H9 (cell line): ENCODE data around the gene WWC1. TPM values are rescaled to one million over a fixed set of nuclear protein-coding genes. Genes with fewer than 3 reads are reported as not detected.

Source experiments
- DNase-seq: peaks from one replicate; pipeline ENCODE4 v3.0.0-alpha.2; 2017
- H2AFZ ChIP-seq: one replicate; pipeline ENCODE4 v1.6.1; 2013; ENCODE audit warnings: mild to moderate bottlenecking, low read length, control low read depth, moderate library complexity
- H2AK5ac ChIP-seq: 2 replicates; pipeline ENCODE4 v1.6.1; 2013; ENCODE audit warnings: low read length, control low read depth, mixed read lengths; ENCODE audit not compliant: insufficient read length
- H2BK120ac ChIP-seq: one replicate; pipeline ENCODE4 v1.6.1; 2013; ENCODE audit warnings: low read depth, mild to moderate bottlenecking, low read length, control low read depth, inconsistent platforms; ENCODE audit not compliant: poor library complexity, severe bottlenecking
- H2BK12ac ChIP-seq: 2 replicates; pipeline ENCODE4 v1.6.1; 2013; ENCODE audit warnings: low read length, control low read depth, mixed read lengths, low read depth; ENCODE audit not compliant: insufficient read length
- H2BK15ac ChIP-seq: 2 replicates; pipeline ENCODE4 v1.6.1; 2013; ENCODE audit warnings: low read depth, low read length, control low read depth
- H2BK20ac ChIP-seq: one replicate; pipeline ENCODE4 v1.6.1; 2013; ENCODE audit warnings: low read depth, mild to moderate bottlenecking, low read length, control low read depth, inconsistent platforms; ENCODE audit not compliant: poor library complexity, severe bottlenecking
- H2BK5ac ChIP-seq: 2 replicates; pipeline ENCODE4 v1.6.1; 2013; ENCODE audit warnings: low read length, control low read depth, mixed read lengths; ENCODE audit not compliant: insufficient read length
- H3K14ac ChIP-seq: 2 replicates; pipeline ENCODE4 v1.6.1; 2013; ENCODE audit warnings: low read length, control low read depth; ENCODE audit not compliant: insufficient read depth
- H3K18ac ChIP-seq: 2 replicates; pipeline ENCODE4 v1.6.1; 2013; ENCODE audit warnings: low read depth, mild to moderate bottlenecking, mixed read lengths, low read length, control low read depth; ENCODE audit not compliant: insufficient read length
- H3K23ac ChIP-seq: 2 replicates; pipeline ENCODE4 v1.6.1; 2013; ENCODE audit warnings: low read length, control low read depth, mixed read lengths, low read depth; ENCODE audit not compliant: insufficient read length
- H3K23me2 ChIP-seq: 2 replicates; pipeline ENCODE4 v1.6.1; 2013; ENCODE audit warnings: low read depth, mild to moderate bottlenecking, mixed read lengths, low read length, control low read depth; ENCODE audit not compliant: insufficient read length, poor library complexity, severe bottlenecking
- H3K27ac ChIP-seq: 2 replicates; pipeline ENCODE4 v1.5.1; 2013; ENCODE audit warnings: low read length, control low read depth, mixed read lengths, low read depth; ENCODE audit not compliant: insufficient read length
- H3K27me3 ChIP-seq: 2 replicates; pipeline ENCODE4 v1.6.1; 2013; ENCODE audit warnings: low read length, control low read depth, inconsistent platforms; ENCODE audit not compliant: insufficient read depth
- H3K4ac ChIP-seq: 2 replicates; pipeline ENCODE4 v1.6.1; 2013; ENCODE audit warnings: low read depth, mild to moderate bottlenecking, control low read depth, inconsistent platforms, low read length, moderate library complexity
- H3K4me1 ChIP-seq: 2 replicates; pipeline ENCODE4 v1.6.1; 2013; ENCODE audit warnings: low read length, control low read depth, inconsistent platforms; ENCODE audit not compliant: insufficient read depth
- H3K4me2 ChIP-seq: 2 replicates; pipeline ENCODE4 v1.6.1; 2013; ENCODE audit warnings: low read length, control low read depth, mixed read lengths; ENCODE audit not compliant: insufficient read length, insufficient read depth
- H3K56ac ChIP-seq: 2 replicates; pipeline ENCODE4 v1.6.1; 2013; ENCODE audit warnings: low read depth, mild to moderate bottlenecking, mixed read lengths, low read length, control low read depth; ENCODE audit not compliant: insufficient read length
- H3K79me1 ChIP-seq: 2 replicates; pipeline ENCODE4 v1.6.1; 2013; ENCODE audit warnings: low read depth, mild to moderate bottlenecking, moderate library complexity, low read length, control low read depth, inconsistent platforms; ENCODE audit not compliant: insufficient read depth, poor library complexity, severe bottlenecking
- H3K79me2 ChIP-seq: 2 replicates; pipeline ENCODE4 v1.6.1; 2013; ENCODE audit warnings: low read length, control low read depth, inconsistent platforms; ENCODE audit not compliant: insufficient read depth
- H3K9ac ChIP-seq: 2 replicates; pipeline ENCODE4 v1.6.1; 2013; ENCODE audit warnings: low read length, control low read depth, mixed read lengths; ENCODE audit not compliant: insufficient read length; ENCODE audit errors: extremely low read depth
- H3K9me3 ChIP-seq: one replicate; pipeline ENCODE4 v1.6.1; 2013; ENCODE audit warnings: low read depth, low read length, inconsistent platforms; ENCODE audit not compliant: control insufficient read depth
- H3T11ph ChIP-seq: one replicate; pipeline ENCODE4 v1.6.1; 2013; ENCODE audit warnings: mild to moderate bottlenecking, low read length, control low read depth, inconsistent platforms
- H4K20me1 ChIP-seq: one replicate; pipeline ENCODE4 v1.6.1; 2013; ENCODE audit not compliant: control insufficient read depth, insufficient read length, insufficient read depth
- H4K5ac ChIP-seq: 2 replicates; pipeline ENCODE4 v1.6.1; 2013; ENCODE audit warnings: low read depth, mild to moderate bottlenecking, mixed read lengths, low read length, control low read depth; ENCODE audit not compliant: insufficient read length
- H4K8ac ChIP-seq: replicated peaks from 2 replicates; pipeline ENCODE4 v1.6.1; 2013; ENCODE audit warnings: low read length, control low read depth, mixed read lengths, low read depth; ENCODE audit not compliant: insufficient read length
- H4K91ac ChIP-seq: 2 replicates; pipeline ENCODE4 v1.6.1; 2013; ENCODE audit warnings: low read depth, mild to moderate bottlenecking, moderate library complexity, mixed read lengths, low read length, control low read depth; ENCODE audit not compliant: insufficient read length
- H3K27ac Mint-ChIP-seq, 3 experiments: 2 replicates in 2 of 3; 3 replicates in 1 of 3; pipeline ENCODE4 v1.8.0; 2020 to 2021; ENCODE audit warnings: mixed read lengths in 3 of 3, mild to moderate bottlenecking in 1 of 3, moderate library complexity in 1 of 3
- H3K27me3 Mint-ChIP-seq: 2 replicates; pipeline ENCODE4 v1.8.0; 2021; ENCODE audit warnings: low read depth, mild to moderate bottlenecking, moderate library complexity, mixed read lengths
- H3K36me3 Mint-ChIP-seq, 3 experiments: 2 replicates in 2 of 3; 3 replicates in 1 of 3; pipeline ENCODE4 v1.8.0; 2020 to 2021; ENCODE audit warnings: low read depth in 3 of 3, mixed read lengths in 3 of 3; ENCODE audit not compliant: insufficient read depth in 1 of 3
- H3K4me1 Mint-ChIP-seq, 2 experiments: 2 replicates each; pipeline ENCODE4 v1.8.0; 2020; ENCODE audit warnings: mixed read lengths in 2 of 2
- H3K4me3 Mint-ChIP-seq, 2 experiments: 2 replicates in 1 of 2; 3 replicates in 1 of 2; pipeline ENCODE4 v1.8.0; 2020 to 2021; ENCODE audit warnings: mild to moderate bottlenecking in 2 of 2, mixed read lengths in 2 of 2, moderate library complexity in 1 of 2
- H3K9me3 Mint-ChIP-seq, 2 experiments: 2 replicates in 1 of 2; 3 replicates in 1 of 2; pipeline ENCODE4 v1.8.0; 2020; ENCODE audit warnings: mild to moderate bottlenecking in 2 of 2, mixed read lengths in 2 of 2, moderate library complexity in 1 of 2
- WGBS: extraction: QIAGEN DNeasy Blood & Tissue Kit; methylation state at CpG from one replicate; pipeline ENCODE4 v1.1.7; 2013; ENCODE audit warnings: missing lambda C conversion rate, low lambda C conversion rate, mixed read lengths; ENCODE audit not compliant: insufficient read length; ENCODE audit errors: extremely low coverage; 5-methylcytosine and 5-hydroxymethylcytosine counted together
- long read RNA-seq: library from polyadenylated mRNA; unstranded; transcript quantifications from one replicate; pipeline ENCODE4 v2.0.0, GENCODE V29; 2020
- total RNA-seq: library from RNA; stranded (reverse); gene quantifications from 2 replicates; pipeline ENCODE4 v1.2.1, GENCODE V29; 2021
- TF ChIP-seq, protein P1 (sequence below): fragments of 200-600 bp; sonication (generic); conservative IDR thresholded peaks from 3 replicates; pipeline ENCODE4 v1.8.0; 2021; ENCODE audit warnings: antibody characterized with exemption, mild to moderate bottlenecking

WWC1 gene
- 28.2 and 30.7 TPM in 2 replicates for total RNA-seq
- long read RNA-seq, partial matches to known transcripts = 6 of 10 reads
- long read RNA-seq, other reads (novel, unspliced or antisense) = 3 of 10 reads

DNA sequence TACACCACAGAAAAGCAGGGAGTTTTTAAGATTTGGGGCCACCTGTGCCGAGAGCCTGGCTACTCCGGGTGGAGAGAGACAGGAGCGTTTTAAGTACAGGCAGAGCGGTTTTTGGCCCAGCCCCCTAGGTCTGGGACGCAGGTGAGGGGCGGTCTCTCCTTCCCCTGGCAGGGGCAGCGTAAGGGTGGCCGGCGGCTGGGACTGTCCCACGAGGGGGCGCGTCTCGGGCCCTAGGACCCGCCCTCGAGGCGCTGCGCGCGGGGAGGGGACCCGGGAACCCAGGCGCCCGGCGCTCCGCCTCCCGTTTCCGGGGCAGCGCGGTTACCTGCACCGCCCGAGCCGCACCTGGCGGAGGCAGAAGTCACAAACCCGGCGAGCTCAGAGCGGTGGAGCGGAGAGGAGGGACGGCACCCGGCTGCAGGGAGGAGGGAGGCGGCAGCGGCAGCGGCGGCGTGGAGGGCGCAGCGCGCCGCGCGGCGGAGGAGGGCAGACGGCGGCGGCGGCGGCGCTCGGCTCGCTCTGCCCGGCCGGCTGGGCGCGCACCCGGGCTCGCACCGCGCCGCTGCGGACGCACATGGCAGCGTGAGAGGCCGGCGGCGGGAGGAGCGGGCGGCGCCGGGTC lies at the start of gene WWC1:
WWC1 (plus strand) TSS at position 304 of the 622 bp plus-strand sequence. CDS start 508 bp downstream, outside the sequence.
- no peak within 1 kb of the TSS for H2BK120ac ChIP-seq
- TF ChIP-seq, protein P1, sequence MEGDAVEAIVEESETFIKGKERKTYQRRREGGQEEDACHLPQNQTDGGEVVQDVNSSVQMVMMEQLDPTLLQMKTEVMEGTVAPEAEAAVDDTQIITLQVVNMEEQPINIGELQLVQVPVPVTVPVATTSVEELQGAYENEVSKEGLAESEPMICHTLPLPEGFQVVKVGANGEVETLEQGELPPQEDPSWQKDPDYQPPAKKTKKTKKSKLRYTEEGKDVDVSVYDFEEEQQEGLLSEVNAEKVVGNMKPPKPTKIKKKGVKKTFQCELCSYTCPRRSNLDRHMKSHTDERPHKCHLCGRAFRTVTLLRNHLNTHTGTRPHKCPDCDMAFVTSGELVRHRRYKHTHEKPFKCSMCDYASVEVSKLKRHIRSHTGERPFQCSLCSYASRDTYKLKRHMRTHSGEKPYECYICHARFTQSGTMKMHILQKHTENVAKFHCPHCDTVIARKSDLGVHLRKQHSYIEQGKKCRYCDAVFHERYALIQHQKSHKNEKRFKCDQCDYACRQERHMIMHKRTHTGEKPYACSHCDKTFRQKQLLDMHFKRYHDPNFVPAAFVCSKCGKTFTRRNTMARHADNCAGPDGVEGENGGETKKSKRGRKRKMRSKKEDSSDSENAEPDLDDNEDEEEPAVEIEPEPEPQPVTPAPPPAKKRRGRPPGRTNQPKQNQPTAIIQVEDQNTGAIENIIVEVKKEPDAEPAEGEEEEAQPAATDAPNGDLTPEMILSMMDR = peak; percentile 64
- no CpG with 5 or more reads among the region's 77 CpGs for WGBS
- H4K5ac ChIP-seq = no peak within 1 kb of the TSS
- H3K79me1 ChIP-seq = no peaks in the 10 kb centered on the region
- no peak within 1 kb of the TSS for H2BK15ac ChIP-seq
- Mint-ChIP-seq H3K4me1 (peaks cover 57 to 63% of the 10 kb centered on the region in 2 experiments), H3K4me3 (peak within 1 kb of the TSS; percentile 81 to 95), H3K9me3 (no peaks in the 10 kb centered on the region; a peak in 1 of 5 replicates), H3K27ac (peak within 1 kb of the TSS; percentile 77 to 98 (median 82); a peak in 5 of 7 replicates), H3K27me3 (peaks cover 22% of the 10 kb centered on the region), H3K36me3 (no peaks in the 10 kb centered on the region; a peak in 1 of 7 replicates)
- H3K18ac ChIP-seq = no peak within 1 kb of the TSS
- peak within 1 kb of the TSS; percentile 86 for H3K4me2 ChIP-seq
- no peaks in the 10 kb centered on the region for H3K27me3 ChIP-seq
- 0 out of 2 replicates have a peak, but pooled peaks cover 5% of the 10 kb centered on the region for H3K4me1 ChIP-seq
- DNase-seq = peak; percentile 91
- no peak within 1 kb of the TSS for H3K27ac ChIP-seq
- H2BK12ac ChIP-seq = no peak within 1 kb of the TSS
- no peak within 1 kb of the TSS for H2BK20ac ChIP-seq
- H3K4ac ChIP-seq = no peak within 1 kb of the TSS
- H4K91ac ChIP-seq = no peak within 1 kb of the TSS
- no peak within 1 kb of the TSS for H2AFZ ChIP-seq
- H3K9ac ChIP-seq = no peak within 1 kb of the TSS
- H4K8ac ChIP-seq = no peak within 1 kb of the TSS
- no peaks in the 10 kb centered on the region for H4K20me1 ChIP-seq
- peaks cover 3% of the 10 kb centered on the region; the same call in 1 of the 2 replicates for H3K79me2 ChIP-seq
- H3K56ac ChIP-seq = no peak within 1 kb of the TSS
- H2BK5ac ChIP-seq = no peak within 1 kb of the TSS
- peaks cover 13% of the 10 kb centered on the region for H3K23me2 ChIP-seq
- H2AK5ac ChIP-seq = no peak within 1 kb of the TSS
- H3T11ph ChIP-seq = no peak within 1 kb of the TSS
- peak within 1 kb of the TSS; percentile 63; the same call in 1 of the 2 replicates for H3K14ac ChIP-seq
- H3K23ac ChIP-seq = no peak within 1 kb of the TSS
- H3K9me3 ChIP-seq = no peaks in the 10 kb centered on the region
